GM18867 (cell line): Measurements from ENCODE around the gene COL4A1.

ENCODE experiments used
- ATAC-seq: cut with Tn5 transposase; IDR thresholded peaks from one replicate; pipeline ENCODE4 v1.9.1; 2021; ENCODE audit warnings: mild to moderate bottlenecking, moderate library complexity; ENCODE audit not compliant: unreplicated experiment

COL4A1 gene

GRCh38 chr13:110242615-110243014, 64.3 kb downstream of the COL4A1 start:
- ATAC-seq: no peak

GRCh38 chr13:110240943-110241342, 66.0 kb downstream of the COL4A1 start:
- no peak for ATAC-seq

- no peak for ATAC-seq
These were observed 66.6 kb downstream of the COL4A1 start for GRCh38 chr13:110240352-110240751.

GRCh38 chr13:110239280-110240125, 67.5 kb downstream of the COL4A1 start:
- ATAC-seq: no peak

GRCh38 chr13:110238818-110239195, 68.2 kb downstream of the COL4A1 start:
- no peak for ATAC-seq

- no peak for ATAC-seq
These were observed 68.8 kb downstream of the COL4A1 start for GRCh38 chr13:110237875-110238817.

GRCh38 chr13:110236831-110237261, 70.1 kb downstream of the COL4A1 start:
- no peak for ATAC-seq

GRCh38 chr13:110236431-110236830, 70.5 kb downstream of the COL4A1 start:
- no peak for ATAC-seq

- ATAC-seq: no peak
These were observed 72.4 kb downstream of the COL4A1 start for GRCh38 chr13:110234532-110234931.

GRCh38 chr13:110233951-110234280, 73.0 kb downstream of the COL4A1 start:
- ATAC-seq: no peak

- ATAC-seq: no peak
These were observed 73.6 kb downstream of the COL4A1 start for GRCh38 chr13:110233181-110233950.

- ATAC-seq: no peak
These were observed 74.2 kb downstream of the COL4A1 start for GRCh38 chr13:110232756-110233155.

- ATAC-seq: no peak
These were observed 74.8 kb downstream of the COL4A1 start for GRCh38 chr13:110232142-110232541.

GRCh38 chr13:110231348-110232047, 75.5 kb downstream of the COL4A1 start:
- ATAC-seq: no peak

- no peak for ATAC-seq
These were observed 76.2 kb downstream of the COL4A1 start for GRCh38 chr13:110230661-110231347.

- no peak for ATAC-seq
These were observed 76.9 kb downstream of the COL4A1 start for GRCh38 chr13:110229905-110230563.

GRCh38 chr13:110228936-110229904, 77.7 kb downstream of the COL4A1 start:
- ATAC-seq: no peak
